NCI-H446 treated with DMSO at 0.1 percent for 48 hours (cell line): ENCODE data around the gene PIK3C3.

Experiments
- DNase-seq: peaks from one replicate; lab custom pipeline; 2025; lab: John Stamatoyannopoulos, UW

Gene PIK3C3

DNA sequence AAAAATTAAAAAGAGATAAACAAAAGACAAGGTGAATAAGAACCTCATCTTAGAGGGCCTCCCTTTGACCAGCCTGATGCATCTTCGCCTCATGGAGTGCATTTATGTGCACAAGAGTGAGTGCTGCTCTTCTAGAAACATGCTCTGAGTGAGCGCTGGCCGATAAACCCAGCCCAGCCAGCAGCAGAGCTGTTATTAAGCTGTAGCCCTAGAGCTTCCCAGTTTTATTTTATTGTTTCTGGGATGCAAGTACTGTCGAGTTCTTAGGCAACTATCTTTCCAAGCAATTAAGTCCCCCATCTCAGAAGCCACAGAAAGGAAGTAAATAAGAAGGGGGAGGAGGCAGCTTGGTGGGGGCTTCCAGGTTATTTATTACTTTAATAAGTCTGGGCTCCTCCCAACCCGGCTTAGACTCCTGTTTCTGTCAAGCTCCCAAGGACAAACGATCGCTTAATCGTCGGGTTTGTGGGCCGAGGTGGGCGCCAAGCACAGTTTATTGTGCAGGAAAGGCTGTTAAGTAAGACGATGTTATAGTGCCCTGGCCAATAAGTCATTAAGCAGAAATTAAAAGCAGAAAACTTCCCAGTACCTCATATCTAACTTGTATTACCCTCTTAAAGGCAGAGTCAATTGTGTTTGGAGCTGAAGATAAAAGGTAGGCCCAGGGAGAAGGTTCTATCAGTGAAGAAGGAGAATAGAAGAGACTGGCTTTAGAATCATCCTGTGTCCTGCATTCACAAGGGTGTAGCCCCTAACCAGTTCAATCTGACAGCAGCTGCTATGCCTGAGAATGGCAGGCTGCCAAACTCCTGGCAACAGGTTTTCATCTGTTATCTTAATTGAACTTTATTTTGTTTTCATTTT lies 176.3 kb downstream of the PIK3C3 start:
- no peak for DNase-seq

DNA sequence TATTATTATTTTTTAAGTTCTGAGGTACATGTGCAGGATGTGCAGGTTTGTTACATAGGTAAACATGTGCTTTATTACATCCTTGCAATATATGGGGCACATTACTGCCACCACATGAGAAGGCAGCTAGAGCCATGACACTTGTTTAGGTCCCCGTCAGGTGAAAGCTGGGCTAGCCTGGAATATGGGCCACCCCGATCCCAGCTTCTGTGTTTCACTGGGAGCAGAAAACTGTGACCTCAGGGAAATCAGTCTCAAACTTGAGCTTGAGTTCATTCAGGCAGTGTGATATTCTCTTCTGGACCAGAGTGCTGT lies 176.9 kb downstream of the PIK3C3 start:
- no peak for DNase-seq
